ENCODE data around the gene RASL12. TPM values are rescaled to one million over a fixed set of nuclear protein-coding genes. Genes with fewer than 3 reads are reported as not detected.

The RASL12 gene
- total RNA-seq, 1 experiment from 2014 or later, result 0.67 TPM

DNA sequence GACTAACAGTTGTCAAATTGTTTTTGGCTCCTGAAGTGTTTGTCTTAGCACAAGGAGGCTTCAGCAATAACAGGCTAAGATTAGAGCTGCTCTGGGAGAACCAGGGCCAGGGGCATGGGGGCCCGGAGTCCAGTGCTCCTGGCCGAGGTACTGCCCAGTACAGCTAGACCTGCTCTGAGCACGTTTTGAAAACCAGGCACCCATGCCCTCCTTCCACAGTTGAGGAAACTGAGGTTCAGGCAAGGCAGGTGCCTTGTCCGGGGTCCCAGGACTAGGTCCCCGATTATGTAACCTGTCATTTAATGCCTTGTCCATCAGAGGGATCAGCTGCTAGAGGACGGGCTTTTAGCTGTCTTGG is 27.9 kb upstream of the RASL12 start:
- ATAC-seq (no peak), DNase-seq (ENCODE audit: low read depth, low spot score) (no peak)
- intact Hi-C loops (cut with micrococcal nuclease; ENCODE audit: unreplicated experiment) (no loop called here), in situ Hi-C loops (cut with HindIII; ENCODE audit: low pct_unique_long_range_greater_than_20kb, low sequenced_read_pairs) (no loop called here)
- Histone ChIP-seq H3K27me3 (ENCODE audit: control insufficient read depth, insufficient read depth, low read length) (no peaks in the 10 kb centered on the region), H3K27ac (ENCODE audit: low read length) (no peak overlapping the region), H3K36me3 (ENCODE audit: control insufficient read depth, insufficient read depth, low read length) (no peaks in the 10 kb centered on the region), H3K4me1 (ENCODE audit: control insufficient read depth, insufficient read depth, low read length) (no peaks in the 10 kb centered on the region), H3K9me3 (ENCODE audit: control insufficient read depth, insufficient read depth, low read depth, low read length) (no peaks in the 10 kb centered on the region), H3K4me3 (ENCODE audit: low read depth in 2 of 2, low read length in 2 of 2) (no peak overlapping the region)
- ChIA-PET CTCF (interaction anchor here (0.6 kb wide), 1 partner anchor 270 kb away, joined by 3 read pairs; no protein-coding TSS in a partner anchor), POLR2A (no interaction called here)
- TF ChIP-seq TCF7L2 (IDR thresholded peaks at IDR 0.05; ENCODE audit: low read depth, low read length) (no peak), POLR2AphosphoS5 (IDR thresholded peaks at IDR 0.05; ENCODE audit: low read depth, low read length) (no peak), REST (IDR thresholded peaks at IDR 0.05; ENCODE audit: insufficient read depth in 1 of 2, low read depth in 2 of 2, low read length in 1 of 2) (no peak), SIN3A (IDR thresholded peaks at IDR 0.05; ENCODE audit: borderline replicate concordance, insufficient read depth, low read depth, low read length) (no peak)
- TF ChIP-seq, protein P1, sequence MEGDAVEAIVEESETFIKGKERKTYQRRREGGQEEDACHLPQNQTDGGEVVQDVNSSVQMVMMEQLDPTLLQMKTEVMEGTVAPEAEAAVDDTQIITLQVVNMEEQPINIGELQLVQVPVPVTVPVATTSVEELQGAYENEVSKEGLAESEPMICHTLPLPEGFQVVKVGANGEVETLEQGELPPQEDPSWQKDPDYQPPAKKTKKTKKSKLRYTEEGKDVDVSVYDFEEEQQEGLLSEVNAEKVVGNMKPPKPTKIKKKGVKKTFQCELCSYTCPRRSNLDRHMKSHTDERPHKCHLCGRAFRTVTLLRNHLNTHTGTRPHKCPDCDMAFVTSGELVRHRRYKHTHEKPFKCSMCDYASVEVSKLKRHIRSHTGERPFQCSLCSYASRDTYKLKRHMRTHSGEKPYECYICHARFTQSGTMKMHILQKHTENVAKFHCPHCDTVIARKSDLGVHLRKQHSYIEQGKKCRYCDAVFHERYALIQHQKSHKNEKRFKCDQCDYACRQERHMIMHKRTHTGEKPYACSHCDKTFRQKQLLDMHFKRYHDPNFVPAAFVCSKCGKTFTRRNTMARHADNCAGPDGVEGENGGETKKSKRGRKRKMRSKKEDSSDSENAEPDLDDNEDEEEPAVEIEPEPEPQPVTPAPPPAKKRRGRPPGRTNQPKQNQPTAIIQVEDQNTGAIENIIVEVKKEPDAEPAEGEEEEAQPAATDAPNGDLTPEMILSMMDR (IDR thresholded peaks at IDR 0.05), result no peak
- no TSS peak for BruUV-seq (replicated peaks)

GRCh38 chr15:65095011-65095746 is 27.4 kb upstream of the RASL12 start:
- DNase-seq (ENCODE audit: low read depth, low spot score) (no peak), ATAC-seq (0 out of 2 replicates have a peak, but pooled peaks have one; percentile 8)
- Histone ChIP-seq H3K4me3 (ENCODE audit: low read depth in 2 of 2, low read length in 2 of 2) (no peak overlapping the region), H3K36me3 (ENCODE audit: control insufficient read depth, insufficient read depth, low read length) (no peaks in the 10 kb centered on the region), H3K4me1 (ENCODE audit: control insufficient read depth, insufficient read depth, low read length) (no peaks in the 10 kb centered on the region), H3K9me3 (ENCODE audit: control insufficient read depth, insufficient read depth, low read depth, low read length) (no peaks in the 10 kb centered on the region), H3K27ac (ENCODE audit: low read length) (no peak overlapping the region), H3K27me3 (ENCODE audit: control insufficient read depth, insufficient read depth, low read length) (no peaks in the 10 kb centered on the region)
- POLR2A ChIA-PET, result interaction anchor here (0.6 kb wide), 1 partner anchor 241 kb away, joined by 4 read pairs; no protein-coding TSS in a partner anchor
- no peak for TF ChIP-seq REST (IDR thresholded peaks at IDR 0.05; ENCODE audit: insufficient read depth in 1 of 2, low read depth in 2 of 2, low read length in 1 of 2)
- no peak for TF ChIP-seq POLR2AphosphoS5 (IDR thresholded peaks at IDR 0.05; ENCODE audit: low read depth, low read length)
- TF ChIP-seq, protein P1 (IDR thresholded peaks at IDR 0.05), result no peak
- no peak for TF ChIP-seq TCF7L2 (IDR thresholded peaks at IDR 0.05; ENCODE audit: low read depth, low read length)
- no peak for TF ChIP-seq SIN3A (IDR thresholded peaks at IDR 0.05; ENCODE audit: borderline replicate concordance, insufficient read depth, low read depth, low read length)
- BruUV-seq (replicated peaks), result no TSS peak
- CTCF ChIA-PET, result no interaction called here
- in situ Hi-C loops (cut with HindIII; ENCODE audit: low pct_unique_long_range_greater_than_20kb, low sequenced_read_pairs), result no loop called here
- intact Hi-C loops (cut with micrococcal nuclease; ENCODE audit: unreplicated experiment), result no loop called here

All from Panc1 (cell line).